ENCODE measurements around the gene RFX3.

RFX3 gene

GRCh38 chr9:3451956-3452355 lies 73.8 kb downstream of the RFX3 start:
- peaks cover 1% of the 10 kb centered on the region for H3K36me3 Mint-ChIP-seq (ENCODE audit: low read depth)
- no peaks in the 10 kb centered on the region for H3K27me3 Mint-ChIP-seq (ENCODE audit: low read depth)
- no peaks in the 10 kb centered on the region for H3K4me1 Mint-ChIP-seq (ENCODE audit: low read depth)
- no peak overlapping the region for H3K27ac Mint-ChIP-seq
- no peaks in the 10 kb centered on the region for H3K9me3 Mint-ChIP-seq
- no peak for DNase-seq (ENCODE audit: low spot score)
- no peak overlapping the region for H3K4me3 Mint-ChIP-seq

GRCh38 chr9:3447788-3448187 lies 78.0 kb downstream of the RFX3 start:
- no peak for DNase-seq (ENCODE audit: low spot score)
- Mint-ChIP-seq H3K27ac (no peak overlapping the region), H3K4me1 (ENCODE audit: low read depth) (no peaks in the 10 kb centered on the region), H3K36me3 (ENCODE audit: low read depth) (no peaks in the 10 kb centered on the region), H3K27me3 (ENCODE audit: low read depth) (no peaks in the 10 kb centered on the region), H3K9me3 (no peaks in the 10 kb centered on the region), H3K4me3 (no peak overlapping the region)

- H3K4me3 Mint-ChIP-seq, result no peak overlapping the region
- H3K9me3 Mint-ChIP-seq, result no peaks in the 10 kb centered on the region
- no peaks in the 10 kb centered on the region for H3K4me1 Mint-ChIP-seq (ENCODE audit: low read depth)
- DNase-seq (ENCODE audit: low spot score), result no peak
- H3K36me3 Mint-ChIP-seq (ENCODE audit: low read depth), result no peaks in the 10 kb centered on the region
- H3K27me3 Mint-ChIP-seq (ENCODE audit: low read depth), result no peaks in the 10 kb centered on the region
- H3K27ac Mint-ChIP-seq, result no peak overlapping the region
Measured at GRCh38 chr9:3447143-3447542, 78.7 kb downstream of the RFX3 start.

- peaks cover 2% of the 10 kb centered on the region for H3K4me1 Mint-ChIP-seq (ENCODE audit: low read depth)
- no peaks in the 10 kb centered on the region for H3K27me3 Mint-ChIP-seq (ENCODE audit: low read depth)
- DNase-seq (ENCODE audit: low spot score), result no peak
- H3K36me3 Mint-ChIP-seq (ENCODE audit: low read depth), result no peaks in the 10 kb centered on the region
- H3K9me3 Mint-ChIP-seq, result no peaks in the 10 kb centered on the region
- no peak overlapping the region for H3K4me3 Mint-ChIP-seq
- H3K27ac Mint-ChIP-seq, result no peak overlapping the region
Measured at GRCh38 chr9:3446313-3446712, 79.5 kb downstream of the RFX3 start.

- Mint-ChIP-seq H3K4me3 (no peak overlapping the region), H3K36me3 (ENCODE audit: low read depth) (no peaks in the 10 kb centered on the region), H3K27ac (no peak overlapping the region)
Measured at GRCh38 chr9:3444016-3444415, 81.8 kb downstream of the RFX3 start.

GRCh38 chr9:3441197-3441816 lies 84.5 kb downstream of the RFX3 start:
- Mint-ChIP-seq H3K4me3 (no peak overlapping the region), H3K9me3 (no peaks in the 10 kb centered on the region), H3K4me1 (ENCODE audit: low read depth) (peaks cover 4% of the 10 kb centered on the region), H3K27me3 (ENCODE audit: low read depth) (no peaks in the 10 kb centered on the region), H3K27ac (no peak overlapping the region), H3K36me3 (ENCODE audit: low read depth) (no peaks in the 10 kb centered on the region)
- DNase-seq (ENCODE audit: low spot score), result peak; percentile 11

More at GRCh38 chr9:3444016-3444415, 81.8 kb downstream of the RFX3 start:
- Mint-ChIP-seq H3K27me3 (ENCODE audit: low read depth) (no peaks in the 10 kb centered on the region), H3K9me3 (no peaks in the 10 kb centered on the region), H3K4me1 (ENCODE audit: low read depth) (peaks cover 4% of the 10 kb centered on the region)
- no peak for DNase-seq (ENCODE audit: low spot score)

GRCh38 chr9:3436629-3437420 lies 89.0 kb downstream of the RFX3 start:
- DNase-seq (ENCODE audit: low spot score), result no peak
- H3K4me3 Mint-ChIP-seq, result no peak overlapping the region
- no peaks in the 10 kb centered on the region for H3K27me3 Mint-ChIP-seq (ENCODE audit: low read depth)
- peaks cover 4% of the 10 kb centered on the region for H3K4me1 Mint-ChIP-seq (ENCODE audit: low read depth)
- H3K27ac Mint-ChIP-seq, result no peak overlapping the region
- peaks cover 1% of the 10 kb centered on the region for H3K36me3 Mint-ChIP-seq (ENCODE audit: low read depth)
- H3K9me3 Mint-ChIP-seq, result no peaks in the 10 kb centered on the region

GRCh38 chr9:3435732-3436131 lies 90.1 kb downstream of the RFX3 start:
- Mint-ChIP-seq H3K4me1 (ENCODE audit: low read depth) (peaks cover 1% of the 10 kb centered on the region), H3K36me3 (ENCODE audit: low read depth) (peaks cover 1% of the 10 kb centered on the region), H3K27ac (no peak overlapping the region), H3K4me3 (no peak overlapping the region), H3K9me3 (no peaks in the 10 kb centered on the region), H3K27me3 (ENCODE audit: low read depth) (no peaks in the 10 kb centered on the region)
- DNase-seq (ENCODE audit: low spot score), result no peak

GRCh38 chr9:3434594-3434993 lies 91.2 kb downstream of the RFX3 start:
- no peaks in the 10 kb centered on the region for H3K27me3 Mint-ChIP-seq (ENCODE audit: low read depth)
- no peak overlapping the region for H3K27ac Mint-ChIP-seq
- H3K9me3 Mint-ChIP-seq, result no peaks in the 10 kb centered on the region
- peaks cover 1% of the 10 kb centered on the region for H3K36me3 Mint-ChIP-seq (ENCODE audit: low read depth)
- peaks cover 1% of the 10 kb centered on the region for H3K4me1 Mint-ChIP-seq (ENCODE audit: low read depth)
- no peak overlapping the region for H3K4me3 Mint-ChIP-seq
- DNase-seq (ENCODE audit: low spot score), result no peak

- Mint-ChIP-seq H3K27ac (no peak overlapping the region), H3K4me3 (no peak overlapping the region), H3K4me1 (ENCODE audit: low read depth) (no peaks in the 10 kb centered on the region), H3K27me3 (ENCODE audit: low read depth) (no peaks in the 10 kb centered on the region), H3K36me3 (ENCODE audit: low read depth) (peaks cover 1% of the 10 kb centered on the region), H3K9me3 (no peaks in the 10 kb centered on the region)
- DNase-seq (ENCODE audit: low spot score), result no peak
Measured at GRCh38 chr9:3433754-3434153, 92.0 kb downstream of the RFX3 start.

GRCh38 chr9:3433066-3433465 lies 92.7 kb downstream of the RFX3 start:
- no peaks in the 10 kb centered on the region for H3K27me3 Mint-ChIP-seq (ENCODE audit: low read depth)
- no peak overlapping the region for H3K27ac Mint-ChIP-seq
- no peaks in the 10 kb centered on the region for H3K9me3 Mint-ChIP-seq
- no peak for DNase-seq (ENCODE audit: low spot score)
- H3K4me1 Mint-ChIP-seq (ENCODE audit: low read depth), result no peaks in the 10 kb centered on the region
- no peak overlapping the region for H3K4me3 Mint-ChIP-seq
- peaks cover 1% of the 10 kb centered on the region for H3K36me3 Mint-ChIP-seq (ENCODE audit: low read depth)

GRCh38 chr9:3431890-3432289 lies 93.9 kb downstream of the RFX3 start:
- Mint-ChIP-seq H3K36me3 (ENCODE audit: low read depth) (peaks cover 1% of the 10 kb centered on the region), H3K27me3 (ENCODE audit: low read depth) (no peaks in the 10 kb centered on the region), H3K4me1 (ENCODE audit: low read depth) (no peaks in the 10 kb centered on the region), H3K9me3 (peaks cover 2% of the 10 kb centered on the region), H3K27ac (no peak overlapping the region), H3K4me3 (no peak overlapping the region)
- no peak for DNase-seq (ENCODE audit: low spot score)

- H3K9me3 Mint-ChIP-seq, result no peaks in the 10 kb centered on the region
Measured at GRCh38 chr9:3419893-3420292, 105.9 kb downstream of the RFX3 start.

GRCh38 chr9:3415906-3416305 lies 109.9 kb downstream of the RFX3 start:
- Mint-ChIP-seq H3K27me3 (ENCODE audit: low read depth) (no peaks in the 10 kb centered on the region), H3K36me3 (ENCODE audit: low read depth) (no peaks in the 10 kb centered on the region), H3K4me3 (no peak overlapping the region), H3K4me1 (ENCODE audit: low read depth) (no peaks in the 10 kb centered on the region), H3K27ac (no peak overlapping the region), H3K9me3 (no peaks in the 10 kb centered on the region)
- no peak for DNase-seq (ENCODE audit: low spot score)

More at GRCh38 chr9:3419893-3420292, 105.9 kb downstream of the RFX3 start:
- no peak for DNase-seq (ENCODE audit: low spot score)
- Mint-ChIP-seq H3K36me3 (ENCODE audit: low read depth) (no peaks in the 10 kb centered on the region), H3K4me1 (ENCODE audit: low read depth) (no peaks in the 10 kb centered on the region), H3K27ac (no peak overlapping the region), H3K27me3 (ENCODE audit: low read depth) (no peaks in the 10 kb centered on the region), H3K4me3 (no peak overlapping the region)

Measured in T-helper 2 cell treated with Interferon-gamma antibody and Interleukin-4, amounts not matched to agents 5 μg/mL and 100 μg/mL, for 36 hours (primary cell).